PFSK-1 (cell line): ENCODE data around the gene DYRK1A.

Experiments
- FOXP2 ChIP-seq: optimal IDR thresholded peaks from 2 replicates; pipeline ENCODE3; 2011; ENCODE audit warnings: borderline replicate concordance, control low read depth, inconsistent platforms; ENCODE audit not compliant: insufficient read depth; ENCODE audit errors: extremely low read length, extremely low read depth
- POLR2AphosphoS5 ChIP-seq: IDR thresholded peaks from 2 replicates; pipeline ENCODE4 v1.6.1; 2012; ENCODE audit warnings: low read depth, mild to moderate bottlenecking, control low read depth, low read length, moderate library complexity
- REST ChIP-seq, 2 experiments: IDR thresholded peaks; 2 replicates each; pipeline versions ENCODE4 v1.6.1 to v1.8.0; 2011 to 2012; ENCODE audit warnings: low read depth in 2 of 2, low read length in 2 of 2, control low read depth in 1 of 2, inconsistent platforms in 1 of 2, mild to moderate bottlenecking in 1 of 2, moderate library complexity in 1 of 2; ENCODE audit not compliant: insufficient read depth in 1 of 2
- SIN3A ChIP-seq: IDR thresholded peaks from 2 replicates; pipeline ENCODE4 v1.6.1; 2012; ENCODE audit warnings: mild to moderate bottlenecking, low read length, moderate library complexity, borderline replicate concordance; ENCODE audit not compliant: insufficient read depth
- TAF1 ChIP-seq: IDR thresholded peaks from 2 replicates; pipeline ENCODE4 v1.6.1; 2012; ENCODE audit warnings: low read length, control low read depth, borderline replicate concordance; ENCODE audit not compliant: insufficient read depth

DYRK1A gene

DNA sequence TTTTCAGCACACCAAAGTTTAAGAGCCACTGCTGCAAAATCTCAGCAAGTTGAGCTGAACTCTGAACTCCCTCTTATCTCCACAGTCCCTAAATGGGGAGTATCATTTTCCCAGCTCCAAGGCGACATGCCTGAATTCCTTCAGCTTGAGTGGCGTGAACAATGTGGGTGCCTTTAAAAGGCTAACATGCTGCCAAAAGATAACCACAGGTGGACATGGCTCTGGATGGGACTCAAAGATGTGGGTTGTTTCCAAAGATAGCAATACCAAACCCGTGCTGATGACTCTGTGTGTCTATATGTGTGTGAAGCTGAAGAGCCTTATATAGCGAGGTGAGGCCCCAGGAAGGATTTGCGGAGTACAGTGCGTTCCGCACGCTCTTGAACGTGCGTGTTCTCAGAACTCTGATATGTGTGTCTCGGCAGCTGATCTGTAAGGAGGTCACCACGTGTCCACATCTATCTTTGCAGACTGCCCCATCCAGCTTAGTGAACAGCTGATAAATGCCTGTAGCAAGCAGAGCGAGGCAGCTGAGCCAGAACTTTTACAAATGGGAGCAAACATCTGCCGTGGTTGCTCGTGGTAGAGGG lies 189.2 kb downstream of the DYRK1A start:
- no peak for TF ChIP-seq TAF1
- no peak for TF ChIP-seq REST (IDR thresholded peaks at IDR 0.05; ENCODE audit: insufficient read depth in 1 of 2, low read depth in 2 of 2, low read length in 2 of 2)
- TF ChIP-seq SIN3A: no peak
- no peak for TF ChIP-seq FOXP2
- TF ChIP-seq POLR2AphosphoS5: no peak

DNA sequence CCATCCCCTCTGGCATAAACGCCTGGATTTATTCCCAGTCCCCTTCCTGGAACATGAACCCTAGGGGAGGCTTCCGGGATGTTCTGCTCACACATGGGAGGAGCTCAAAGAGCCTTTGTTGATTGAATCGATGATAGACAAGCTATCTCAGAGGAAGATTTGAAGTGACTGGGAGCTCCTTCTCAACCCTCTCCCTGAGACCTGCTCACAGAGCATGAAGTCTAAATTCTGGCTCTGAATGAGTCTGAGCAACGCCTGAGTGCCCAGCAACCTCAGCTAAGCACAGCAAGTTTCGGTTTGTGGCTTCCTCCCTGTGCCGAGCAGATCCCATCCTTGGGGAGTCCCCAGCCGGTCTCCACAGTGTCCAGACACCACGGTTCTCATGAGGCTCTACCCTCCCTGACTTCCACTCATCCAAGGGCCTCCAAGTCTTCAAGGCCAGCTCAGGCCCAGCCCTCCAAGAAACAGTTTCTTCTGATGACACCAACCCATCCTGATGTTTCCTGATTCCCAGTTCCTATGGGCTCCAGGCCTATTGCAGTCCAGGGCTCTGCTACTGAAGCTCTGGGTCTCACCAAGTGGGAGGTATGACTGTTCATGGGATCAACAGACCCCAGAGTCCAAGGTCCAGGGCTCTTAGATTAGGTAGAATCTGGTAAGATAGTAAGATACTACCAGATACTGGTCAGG lies 190.8 kb downstream of the DYRK1A start:
- TF ChIP-seq SIN3A (no peak), TAF1 (no peak), REST (IDR thresholded peaks at IDR 0.05; ENCODE audit: insufficient read depth in 1 of 2, low read depth in 2 of 2, low read length in 2 of 2) (no peak), POLR2AphosphoS5 (no peak), FOXP2 (no peak)

GRCh38 chr21:37558676-37559211 lies 192.2 kb downstream of the DYRK1A start:
- TF ChIP-seq TAF1: no peak
- TF ChIP-seq FOXP2: no peak
- TF ChIP-seq REST (IDR thresholded peaks at IDR 0.05; ENCODE audit: insufficient read depth in 1 of 2, low read depth in 2 of 2, low read length in 2 of 2): no peak
- no peak for TF ChIP-seq SIN3A
- no peak for TF ChIP-seq POLR2AphosphoS5

- no peak for TF ChIP-seq POLR2AphosphoS5
- TF ChIP-seq SIN3A: no peak
- no peak for TF ChIP-seq REST (IDR thresholded peaks at IDR 0.05; ENCODE audit: insufficient read depth in 1 of 2, low read depth in 2 of 2, low read length in 2 of 2)
- TF ChIP-seq TAF1: no peak
- no peak for TF ChIP-seq FOXP2
Observed at GRCh38 chr21:37560385-37560784, 193.8 kb downstream of the DYRK1A start.

GRCh38 chr21:37561506-37561905 lies 194.9 kb downstream of the DYRK1A start:
- no peak for TF ChIP-seq FOXP2
- TF ChIP-seq TAF1: no peak
- TF ChIP-seq SIN3A: no peak
- no peak for TF ChIP-seq POLR2AphosphoS5
- no peak for TF ChIP-seq REST (IDR thresholded peaks at IDR 0.05; ENCODE audit: insufficient read depth in 1 of 2, low read depth in 2 of 2, low read length in 2 of 2)
